Loucy (cell line): ENCODE data around the gene DDX10.

Experiments used
- EZH2phosphoT487 ChIP-seq: fragments of 200-600 bp; IDR thresholded peaks from 2 replicates; pipeline ENCODE4 v1.6.1; 2018; ENCODE audit warnings: antibody characterized with exemption, mild to moderate bottlenecking, moderate library complexity, borderline replicate concordance
- TF ChIP-seq, protein P1 (sequence below): fragments of 200-600 bp; sonication (generic); conservative IDR thresholded peaks from 2 replicates; pipeline ENCODE4 v1.5.1; 2014; ENCODE audit warnings: mild to moderate bottlenecking, antibody characterized with exemption, low read length

DNA sequence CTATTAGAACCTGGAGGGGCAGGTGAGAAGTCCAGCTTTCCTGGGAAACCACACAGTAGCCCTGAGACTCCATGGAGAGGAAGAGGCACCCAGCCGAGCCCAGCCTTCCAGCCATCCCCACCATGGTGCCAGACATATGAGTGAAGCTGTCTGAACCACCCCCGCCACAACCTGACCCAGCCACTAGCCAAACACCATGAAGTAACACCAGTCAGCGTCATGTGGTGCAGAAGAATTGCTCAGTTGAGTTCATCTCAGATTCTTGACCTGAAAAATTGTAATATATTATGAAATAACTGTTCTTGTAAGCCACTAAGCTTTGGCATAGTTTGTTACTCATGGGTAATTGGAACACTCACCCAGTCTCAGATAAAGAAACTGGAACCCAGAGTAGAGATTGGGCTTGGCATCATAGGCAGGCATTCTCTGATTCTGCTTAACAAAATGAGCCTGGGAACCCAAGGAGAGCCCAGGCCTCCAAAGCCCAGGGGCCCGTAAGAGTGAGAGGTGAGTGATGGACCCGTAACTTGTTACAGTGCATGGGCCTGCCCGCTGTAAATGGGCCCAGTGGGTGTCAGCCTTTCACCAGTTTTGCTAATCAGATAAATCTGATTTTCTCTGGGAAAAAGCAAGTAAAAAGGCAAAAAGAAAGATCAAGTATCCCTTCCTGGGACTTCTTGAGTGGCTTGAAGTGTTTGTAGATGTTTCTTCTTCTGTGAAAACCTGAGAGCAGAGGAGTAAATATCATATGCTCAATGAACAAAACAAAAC, 305.5 kb downstream of the DDX10 start:
- TF ChIP-seq EZH2phosphoT487 = no peak
- TF ChIP-seq, protein P1, sequence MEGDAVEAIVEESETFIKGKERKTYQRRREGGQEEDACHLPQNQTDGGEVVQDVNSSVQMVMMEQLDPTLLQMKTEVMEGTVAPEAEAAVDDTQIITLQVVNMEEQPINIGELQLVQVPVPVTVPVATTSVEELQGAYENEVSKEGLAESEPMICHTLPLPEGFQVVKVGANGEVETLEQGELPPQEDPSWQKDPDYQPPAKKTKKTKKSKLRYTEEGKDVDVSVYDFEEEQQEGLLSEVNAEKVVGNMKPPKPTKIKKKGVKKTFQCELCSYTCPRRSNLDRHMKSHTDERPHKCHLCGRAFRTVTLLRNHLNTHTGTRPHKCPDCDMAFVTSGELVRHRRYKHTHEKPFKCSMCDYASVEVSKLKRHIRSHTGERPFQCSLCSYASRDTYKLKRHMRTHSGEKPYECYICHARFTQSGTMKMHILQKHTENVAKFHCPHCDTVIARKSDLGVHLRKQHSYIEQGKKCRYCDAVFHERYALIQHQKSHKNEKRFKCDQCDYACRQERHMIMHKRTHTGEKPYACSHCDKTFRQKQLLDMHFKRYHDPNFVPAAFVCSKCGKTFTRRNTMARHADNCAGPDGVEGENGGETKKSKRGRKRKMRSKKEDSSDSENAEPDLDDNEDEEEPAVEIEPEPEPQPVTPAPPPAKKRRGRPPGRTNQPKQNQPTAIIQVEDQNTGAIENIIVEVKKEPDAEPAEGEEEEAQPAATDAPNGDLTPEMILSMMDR = 0 out of 2 replicates have a peak, but pooled peaks have one; percentile 20
